ENCODE data around the gene PPP1R14C.

DNA sequence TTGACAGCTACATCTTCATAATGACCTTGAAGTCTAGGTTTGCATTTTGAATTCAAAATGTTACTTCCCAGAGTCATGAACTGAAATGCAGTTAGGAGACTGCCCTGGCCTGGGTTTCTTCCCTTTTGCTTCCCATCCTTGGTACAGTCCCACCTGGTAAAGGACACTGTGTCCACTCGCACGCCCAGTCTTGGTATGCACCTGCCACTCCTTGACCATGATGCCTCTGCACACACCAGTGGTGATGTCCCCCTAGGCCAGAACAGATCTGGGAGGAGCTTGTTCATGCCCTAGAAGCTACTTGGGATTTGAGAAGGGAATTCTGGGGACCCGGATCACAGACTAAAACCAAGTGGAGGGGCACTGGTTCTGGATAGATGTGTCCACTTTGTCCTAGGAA is 3.6 kb downstream of the PPP1R14C start:
- no peak for TF ChIP-seq POLR2A (IDR thresholded peaks at IDR 0.05)
- TF ChIP-seq, protein P1, sequence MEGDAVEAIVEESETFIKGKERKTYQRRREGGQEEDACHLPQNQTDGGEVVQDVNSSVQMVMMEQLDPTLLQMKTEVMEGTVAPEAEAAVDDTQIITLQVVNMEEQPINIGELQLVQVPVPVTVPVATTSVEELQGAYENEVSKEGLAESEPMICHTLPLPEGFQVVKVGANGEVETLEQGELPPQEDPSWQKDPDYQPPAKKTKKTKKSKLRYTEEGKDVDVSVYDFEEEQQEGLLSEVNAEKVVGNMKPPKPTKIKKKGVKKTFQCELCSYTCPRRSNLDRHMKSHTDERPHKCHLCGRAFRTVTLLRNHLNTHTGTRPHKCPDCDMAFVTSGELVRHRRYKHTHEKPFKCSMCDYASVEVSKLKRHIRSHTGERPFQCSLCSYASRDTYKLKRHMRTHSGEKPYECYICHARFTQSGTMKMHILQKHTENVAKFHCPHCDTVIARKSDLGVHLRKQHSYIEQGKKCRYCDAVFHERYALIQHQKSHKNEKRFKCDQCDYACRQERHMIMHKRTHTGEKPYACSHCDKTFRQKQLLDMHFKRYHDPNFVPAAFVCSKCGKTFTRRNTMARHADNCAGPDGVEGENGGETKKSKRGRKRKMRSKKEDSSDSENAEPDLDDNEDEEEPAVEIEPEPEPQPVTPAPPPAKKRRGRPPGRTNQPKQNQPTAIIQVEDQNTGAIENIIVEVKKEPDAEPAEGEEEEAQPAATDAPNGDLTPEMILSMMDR (IDR thresholded peaks at IDR 0.05 in 8 of 11, conservative IDR thresholded peaks at IDR 0.05 in 3 of 11): no peak
